ENCODE measurements around the gene MMAA.
"Not testable (repeated sequence)": the region's sequence is repeated elsewhere in the genome, so short reads cannot be mapped to it uniquely, and the experiment has no call there.

MMAA gene

DNA sequence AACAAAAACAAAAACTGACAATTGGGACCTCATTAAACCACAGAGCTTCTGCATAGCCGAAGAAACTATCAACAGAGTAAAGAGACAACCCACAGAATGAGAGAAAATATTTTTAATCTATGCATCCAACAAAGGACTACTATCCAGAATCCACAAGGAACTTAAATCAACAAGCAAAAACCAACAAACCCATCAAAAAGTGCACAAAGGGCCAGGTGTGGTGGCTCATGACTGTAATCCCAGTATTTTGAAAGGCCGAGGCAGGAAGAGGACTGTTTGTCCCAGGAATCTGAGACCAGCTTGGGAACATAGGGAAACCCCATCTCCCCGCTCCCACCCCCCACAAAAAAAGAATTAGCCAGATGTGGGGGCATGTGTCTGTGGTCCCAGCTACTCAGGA, 71.4 kb downstream of the MMAA start:
- TF ChIP-seq, protein P1, sequence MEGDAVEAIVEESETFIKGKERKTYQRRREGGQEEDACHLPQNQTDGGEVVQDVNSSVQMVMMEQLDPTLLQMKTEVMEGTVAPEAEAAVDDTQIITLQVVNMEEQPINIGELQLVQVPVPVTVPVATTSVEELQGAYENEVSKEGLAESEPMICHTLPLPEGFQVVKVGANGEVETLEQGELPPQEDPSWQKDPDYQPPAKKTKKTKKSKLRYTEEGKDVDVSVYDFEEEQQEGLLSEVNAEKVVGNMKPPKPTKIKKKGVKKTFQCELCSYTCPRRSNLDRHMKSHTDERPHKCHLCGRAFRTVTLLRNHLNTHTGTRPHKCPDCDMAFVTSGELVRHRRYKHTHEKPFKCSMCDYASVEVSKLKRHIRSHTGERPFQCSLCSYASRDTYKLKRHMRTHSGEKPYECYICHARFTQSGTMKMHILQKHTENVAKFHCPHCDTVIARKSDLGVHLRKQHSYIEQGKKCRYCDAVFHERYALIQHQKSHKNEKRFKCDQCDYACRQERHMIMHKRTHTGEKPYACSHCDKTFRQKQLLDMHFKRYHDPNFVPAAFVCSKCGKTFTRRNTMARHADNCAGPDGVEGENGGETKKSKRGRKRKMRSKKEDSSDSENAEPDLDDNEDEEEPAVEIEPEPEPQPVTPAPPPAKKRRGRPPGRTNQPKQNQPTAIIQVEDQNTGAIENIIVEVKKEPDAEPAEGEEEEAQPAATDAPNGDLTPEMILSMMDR (IDR thresholded peaks at IDR 0.05), result no peak
- TF ChIP-seq ZFX (IDR thresholded peaks at IDR 0.05; ENCODE audit: borderline replicate concordance), result no peak
- no peak overlapping the region for H3K27ac ChIP-seq

DNA sequence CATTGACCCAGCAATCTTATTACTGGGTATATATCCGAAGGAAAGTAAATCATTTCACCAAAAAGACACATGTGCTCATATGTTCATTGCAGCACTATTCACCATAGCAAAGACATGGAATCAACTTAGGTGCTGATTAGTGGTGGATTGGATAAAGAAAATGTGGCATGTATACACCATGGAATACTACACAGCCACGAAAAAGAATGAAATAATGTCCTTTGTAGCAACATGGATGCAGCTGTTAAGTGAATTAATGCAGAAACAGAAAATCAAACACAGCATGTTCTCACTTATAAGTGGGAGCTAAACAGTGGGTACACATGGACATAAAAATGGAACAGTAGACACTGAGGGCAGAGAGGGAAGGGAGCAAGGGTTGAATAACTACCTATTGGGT, 72.2 kb downstream of the MMAA start:
- not testable (repeated sequence) for H3K27ac ChIP-seq

DNA sequence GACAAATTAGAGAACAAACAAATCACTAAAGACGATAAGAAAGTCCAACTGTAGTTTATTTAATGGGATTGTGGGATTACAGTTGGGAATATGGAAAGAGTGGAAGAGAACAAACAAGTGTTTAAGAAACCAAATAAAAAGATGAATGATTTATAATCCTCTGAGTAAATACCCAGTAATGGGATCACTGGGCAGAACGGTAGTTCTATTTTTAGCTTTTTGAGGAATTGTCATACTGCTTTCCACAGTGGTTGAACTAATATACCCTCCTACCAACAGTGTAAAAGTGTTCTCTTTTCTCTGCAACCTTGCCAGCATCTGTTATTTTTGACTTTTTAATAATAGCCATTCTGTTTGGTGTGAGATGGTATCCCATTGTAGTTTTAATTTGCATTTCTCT, 75.7 kb downstream of the MMAA start:
- TF ChIP-seq ZFX (IDR thresholded peaks at IDR 0.05; ENCODE audit: borderline replicate concordance), result no peak
- TF ChIP-seq, protein P1 (IDR thresholded peaks at IDR 0.05), result no peak
- H3K27ac ChIP-seq, result peak overlapping the region; percentile 59

- TF ChIP-seq ZFX (IDR thresholded peaks at IDR 0.05; ENCODE audit: borderline replicate concordance), result no peak
- TF ChIP-seq, protein P1 (IDR thresholded peaks at IDR 0.05), result no peak
- H3K27ac ChIP-seq, result no peak overlapping the region
Measured at GRCh38 chr4:145697332-145697731, 78.1 kb downstream of the MMAA start.

DNA sequence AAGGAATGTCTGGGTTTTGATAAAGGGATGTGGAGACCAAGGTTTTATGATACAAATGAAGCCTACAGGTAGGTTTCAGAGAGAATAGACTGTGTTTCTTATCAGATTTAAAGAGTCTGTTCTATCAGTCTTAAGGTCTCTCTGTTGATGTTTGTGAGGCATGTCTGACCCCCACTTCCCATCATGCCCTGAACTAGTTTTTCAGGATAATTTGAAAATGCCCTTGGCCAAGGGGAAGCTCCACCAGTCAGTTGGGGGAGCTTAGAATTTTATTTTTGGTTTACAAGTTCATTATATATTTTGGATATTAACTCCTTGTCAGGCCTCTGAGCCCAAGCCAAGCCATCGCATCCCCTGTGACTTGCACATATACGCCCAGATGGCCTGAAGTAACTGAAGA, 79.3 kb downstream of the MMAA start:
- TF ChIP-seq, protein P1 (IDR thresholded peaks at IDR 0.05), result no peak
- no peak for TF ChIP-seq ZFX (IDR thresholded peaks at IDR 0.05; ENCODE audit: borderline replicate concordance)
- H3K27ac ChIP-seq, result no peak overlapping the region

- TF ChIP-seq, protein P1 (IDR thresholded peaks at IDR 0.05), result no peak
- no peak for TF ChIP-seq ZFX (IDR thresholded peaks at IDR 0.05; ENCODE audit: borderline replicate concordance)
- H3K27ac ChIP-seq, result no peak overlapping the region
Measured at GRCh38 chr4:145703850-145704497, 84.8 kb downstream of the MMAA start.

DNA sequence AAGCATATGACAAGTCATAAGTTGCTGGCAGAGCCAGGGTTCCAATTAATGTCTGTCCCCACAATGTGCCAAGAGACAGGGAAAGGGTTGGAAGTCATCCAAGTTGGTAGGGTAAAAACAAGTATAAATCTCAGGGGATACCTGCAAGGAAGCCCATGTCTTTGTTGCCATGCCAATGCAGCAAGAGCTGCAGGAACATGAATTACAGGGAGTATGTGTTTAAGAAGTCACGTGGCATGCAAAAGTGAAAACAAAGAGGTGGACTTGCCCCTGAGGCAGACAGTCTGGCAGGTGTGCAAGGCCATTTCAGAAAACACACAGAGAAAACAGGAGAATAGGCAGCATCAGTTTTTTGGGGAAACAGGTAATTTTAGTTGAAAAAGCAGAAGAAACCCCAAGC, 90.2 kb downstream of the MMAA start:
- TF ChIP-seq, protein P1 (IDR thresholded peaks at IDR 0.05), result no peak
- TF ChIP-seq ZFX (IDR thresholded peaks at IDR 0.05; ENCODE audit: borderline replicate concordance), result no peak
- no peak overlapping the region for H3K27ac ChIP-seq

All from 22Rv1 (cell line).